ENCODE results near the gene CRKL.

Gene CRKL

GRCh38 chr22:20978419-20978818 is 61.2 kb downstream of the CRKL start:
- WGBS (ENCODE audit: insufficient coverage) = 100% methylated on average over 2 of the region's 2 CpGs
- no peak for DNase-seq
- Histone ChIP-seq H3K9me3 (ENCODE audit: control extremely low read depth in 1 of 5, control insufficient read depth in 4 of 5, insufficient read depth in 2 of 5, low read depth in 1 of 5, low read length in 4 of 5) (peaks cover 0 to 10% (median 0%) of the 10 kb centered on the region in 5 experiments), H3K27me3 (replicated peaks in 2 of 5; ENCODE audit: control insufficient read depth in 4 of 5, insufficient read depth in 5 of 5, low read length in 4 of 5) (no peaks in the 10 kb centered on the region), H3K4me3 (ENCODE audit: control insufficient read depth in 1 of 7, extremely low read depth in 1 of 7, insufficient read depth in 4 of 7, low read depth in 2 of 7, low read length in 6 of 7) (no peak overlapping the region), H3K36me3 (ENCODE audit: control insufficient read depth in 4 of 4, insufficient read depth in 4 of 4, low read length in 3 of 4) (no peaks in the 10 kb centered on the region), H3K4me1 (ENCODE audit: control extremely low read depth in 1 of 4, control insufficient read depth in 4 of 4, insufficient read depth in 4 of 4, low read length in 3 of 4) (peaks cover 9 to 38% (median 30%) of the 10 kb centered on the region in 4 experiments), H3K27ac (ENCODE audit: insufficient read depth in 1 of 2, low read depth in 1 of 2, low read length in 2 of 2, poor library complexity in 1 of 2, severe bottlenecking in 2 of 2) (no peak overlapping the region)
- CTCF ChIA-PET = no interaction called here
- POLR2A ChIA-PET = no interaction called here

GRCh38 chr22:20979243-20979809 is 62.1 kb downstream of the CRKL start:
- POLR2A ChIA-PET = interaction anchor here (0.6 kb wide), 1 partner anchor 328 kb away, joined by 3 read pairs; no protein-coding TSS in a partner anchor
- Histone ChIP-seq H3K9me3 (ENCODE audit: control extremely low read depth in 1 of 5, control insufficient read depth in 4 of 5, insufficient read depth in 2 of 5, low read depth in 1 of 5, low read length in 4 of 5) (peaks cover 0 to 10% (median 0%) of the 10 kb centered on the region in 5 experiments), H3K27ac (ENCODE audit: insufficient read depth in 1 of 2, low read depth in 1 of 2, low read length in 2 of 2, poor library complexity in 1 of 2, severe bottlenecking in 2 of 2) (no peak overlapping the region), H3K4me3 (ENCODE audit: control insufficient read depth in 1 of 7, extremely low read depth in 1 of 7, insufficient read depth in 4 of 7, low read depth in 2 of 7, low read length in 6 of 7) (peak overlapping the region in 3 of 7 experiments; percentile 32 to 54 (median 42)), H3K4me1 (ENCODE audit: control extremely low read depth in 1 of 4, control insufficient read depth in 4 of 4, insufficient read depth in 4 of 4, low read length in 3 of 4) (peaks cover 9 to 38% (median 30%) of the 10 kb centered on the region in 4 experiments), H3K36me3 (ENCODE audit: control insufficient read depth in 4 of 4, insufficient read depth in 4 of 4, low read length in 3 of 4) (peaks cover 0 to 5% (median 3%) of the 10 kb centered on the region in 4 experiments), H3K27me3 (replicated peaks in 2 of 5; ENCODE audit: control insufficient read depth in 4 of 5, insufficient read depth in 5 of 5, low read length in 4 of 5) (no peaks in the 10 kb centered on the region)
- CTCF ChIA-PET = interaction anchor here (2.4 to 4.1 kb wide), 2 partner anchors 11 to 22 kb away, joined by 6 to 12 read pairs; no protein-coding TSS in a partner anchor
- WGBS (ENCODE audit: insufficient coverage) = 17% methylated on average over 15 of the region's 39 CpGs
- DNase-seq = peak; percentile 91 to 98 (median 97)

GRCh38 chr22:20979940-20980453 is 62.8 kb downstream of the CRKL start:
- 55% methylated on average over 11 of the region's 13 CpGs for WGBS (ENCODE audit: insufficient coverage)
- ChIA-PET POLR2A (no interaction called here), CTCF (interaction anchor here (1.1 to 4.1 kb wide), 4 partner anchors 8 to 23 kb away, joined by 3 to 12 read pairs (median 7); partner anchors contain the start of gene THAP7)
- DNase-seq = no peak
- peaks cover 0 to 6% (median 4%) of the 10 kb centered on the region in 4 experiments for H3K36me3 ChIP-seq (ENCODE audit: control insufficient read depth in 4 of 4, insufficient read depth in 4 of 4, low read length in 3 of 4)
- H3K9me3 ChIP-seq (ENCODE audit: control extremely low read depth in 1 of 5, control insufficient read depth in 4 of 5, insufficient read depth in 2 of 5, low read depth in 1 of 5, low read length in 4 of 5) = peaks cover 0 to 10% (median 0%) of the 10 kb centered on the region in 5 experiments
- H3K27ac ChIP-seq (ENCODE audit: insufficient read depth in 1 of 2, low read depth in 1 of 2, low read length in 2 of 2, poor library complexity in 1 of 2, severe bottlenecking in 2 of 2) = no peak overlapping the region
- peaks cover 9 to 38% (median 30%) of the 10 kb centered on the region in 4 experiments for H3K4me1 ChIP-seq (ENCODE audit: control extremely low read depth in 1 of 4, control insufficient read depth in 4 of 4, insufficient read depth in 4 of 4, low read length in 3 of 4)
- no peaks in the 10 kb centered on the region for H3K27me3 ChIP-seq (replicated peaks in 2 of 5; ENCODE audit: control insufficient read depth in 4 of 5, insufficient read depth in 5 of 5, low read length in 4 of 5)
- peak overlapping the region in 3 of 7 experiments; percentile 36 to 54 (median 42) for H3K4me3 ChIP-seq (ENCODE audit: control insufficient read depth in 1 of 7, extremely low read depth in 1 of 7, insufficient read depth in 4 of 7, low read depth in 2 of 7, low read length in 6 of 7)

GRCh38 chr22:20980523-20980922 is 63.3 kb downstream of the CRKL start:
- WGBS (ENCODE audit: insufficient coverage) = 98% methylated on average over 4 of the region's 4 CpGs
- H3K27me3 ChIP-seq (replicated peaks in 2 of 5; ENCODE audit: control insufficient read depth in 4 of 5, insufficient read depth in 5 of 5, low read length in 4 of 5) = no peaks in the 10 kb centered on the region
- H3K27ac ChIP-seq (ENCODE audit: insufficient read depth in 1 of 2, low read depth in 1 of 2, low read length in 2 of 2, poor library complexity in 1 of 2, severe bottlenecking in 2 of 2) = no peak overlapping the region
- CTCF ChIA-PET = interaction anchor here (1.1 to 4.1 kb wide), 4 partner anchors 8 to 23 kb away, joined by 3 to 12 read pairs (median 7); partner anchors contain the start of gene THAP7
- peaks cover 0 to 10% (median 0%) of the 10 kb centered on the region in 5 experiments for H3K9me3 ChIP-seq (ENCODE audit: control extremely low read depth in 1 of 5, control insufficient read depth in 4 of 5, insufficient read depth in 2 of 5, low read depth in 1 of 5, low read length in 4 of 5)
- H3K4me3 ChIP-seq (ENCODE audit: control insufficient read depth in 1 of 7, extremely low read depth in 1 of 7, insufficient read depth in 4 of 7, low read depth in 2 of 7, low read length in 6 of 7) = no peak overlapping the region
- H3K4me1 ChIP-seq (ENCODE audit: control extremely low read depth in 1 of 4, control insufficient read depth in 4 of 4, insufficient read depth in 4 of 4, low read length in 3 of 4) = peaks cover 9 to 38% (median 30%) of the 10 kb centered on the region in 4 experiments
- DNase-seq = no peak
- POLR2A ChIA-PET = no interaction called here
- H3K36me3 ChIP-seq (ENCODE audit: control insufficient read depth in 4 of 4, insufficient read depth in 4 of 4, low read length in 3 of 4) = peaks cover 0 to 9% (median 8%) of the 10 kb centered on the region in 4 experiments

DNA sequence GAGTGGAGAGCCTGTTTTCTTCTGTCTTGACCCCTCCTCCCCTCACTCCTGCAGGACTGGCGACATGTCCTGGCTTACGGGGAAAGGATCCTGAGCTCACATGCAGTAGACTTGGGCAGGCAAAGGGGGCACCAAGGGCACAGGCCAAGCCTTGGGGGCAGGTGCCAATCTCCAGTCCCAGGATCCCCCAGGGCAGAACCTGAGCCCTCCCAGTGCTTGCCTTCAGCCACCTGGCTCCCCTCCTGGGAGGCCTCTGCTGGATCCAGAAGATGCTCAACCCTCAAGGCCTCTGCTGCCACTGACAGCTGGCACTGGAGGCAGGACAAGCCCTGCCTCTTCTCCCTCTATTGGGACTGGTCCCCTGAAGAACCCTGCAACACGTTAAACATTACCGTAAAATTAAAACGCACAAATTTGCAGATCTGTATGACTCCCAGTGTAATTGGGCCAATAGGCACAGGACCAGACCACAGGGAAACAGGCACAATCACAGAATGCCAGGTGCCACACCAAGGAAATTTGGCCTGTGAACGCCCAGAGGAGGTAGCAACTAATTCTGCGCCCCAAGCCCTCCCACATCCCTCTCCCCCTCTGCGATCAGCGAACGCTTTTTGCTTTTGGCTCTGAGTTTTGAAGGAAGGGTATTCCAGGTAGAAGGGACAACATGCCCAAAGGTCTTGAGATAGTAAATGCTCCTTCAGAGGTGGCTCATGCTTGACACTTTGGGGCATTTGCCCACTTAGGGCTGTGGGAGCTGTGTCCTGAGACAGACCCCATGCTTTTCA is 63.9 kb downstream of the CRKL start:
- POLR2A ChIA-PET = no interaction called here
- CTCF ChIA-PET = interaction anchor here (0.8 to 4.1 kb wide), 9 partner anchors 9 to 136 kb away, joined by 3 to 12 read pairs (median 3); partner anchors contain the start of gene THAP7
- H3K27ac ChIP-seq (ENCODE audit: insufficient read depth in 1 of 2, low read depth in 1 of 2, low read length in 2 of 2, poor library complexity in 1 of 2, severe bottlenecking in 2 of 2) = peak overlapping the region; percentile 64 to 94

DNA sequence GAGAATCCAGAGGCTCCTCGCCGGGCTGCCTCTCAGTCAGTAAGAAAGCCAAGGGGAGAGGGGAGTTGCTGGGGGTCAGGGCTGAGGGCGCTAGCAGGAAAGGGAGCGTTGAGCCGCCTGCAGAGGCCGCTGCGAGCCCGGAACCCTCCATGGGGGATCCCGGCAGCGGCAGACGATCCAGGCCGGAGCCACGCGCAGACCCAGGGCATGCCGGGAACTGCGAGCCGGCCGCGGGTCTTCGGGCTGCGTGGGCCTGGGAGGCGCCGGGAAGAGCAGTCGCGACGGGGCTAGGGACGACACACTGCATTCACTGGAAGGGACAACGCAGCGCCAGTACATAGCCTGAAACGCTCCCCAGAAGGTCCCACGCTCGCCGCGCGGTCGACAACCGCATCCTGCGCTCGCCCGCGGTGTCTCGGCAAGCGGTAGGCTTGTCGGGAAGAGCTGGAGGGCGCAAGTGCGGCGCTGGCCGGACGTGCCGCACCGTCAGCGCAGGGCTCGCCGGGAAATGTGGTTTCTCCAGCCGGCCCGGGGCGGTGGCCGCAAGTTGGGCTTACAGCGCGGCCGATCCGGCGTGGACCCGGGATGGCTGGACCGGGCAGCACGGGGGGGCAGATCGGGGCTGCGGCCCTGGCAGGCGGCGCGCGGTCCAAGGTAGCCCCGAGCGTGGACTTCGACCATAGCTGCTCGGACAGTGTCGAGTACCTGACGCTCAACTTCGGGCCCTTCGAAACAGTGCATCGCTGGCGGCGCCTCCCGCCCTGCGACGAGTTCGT is 64.8 kb downstream of the CRKL start, which contains the start of gene LZTR1:
Gene LZTR1, plus strand, starts transcription at position 511 of the 776 bp plus-strand sequence. Its CDS starts 75 bp downstream, at position 586.
- no peaks in the 10 kb centered on the region for H3K27me3 ChIP-seq (replicated peaks in 2 of 5; ENCODE audit: control insufficient read depth in 4 of 5, insufficient read depth in 5 of 5, low read length in 4 of 5)
- peak within 1 kb of the TSS; percentile 65 to 89 (median 87) for H3K4me3 ChIP-seq (ENCODE audit: control insufficient read depth in 1 of 7, extremely low read depth in 1 of 7, insufficient read depth in 4 of 7, low read depth in 2 of 7, low read length in 6 of 7)
- ChIA-PET CTCF (interaction anchor here (0.6 to 4.1 kb wide), 13 partner anchors 9 to 136 kb away, joined by 3 to 12 read pairs (median 3); partner anchors contain the start of gene P2RX6), POLR2A (interaction anchor here (0.7 to 0.8 kb wide), 2 partner anchors 17 to 21 kb away, joined by 3 read pairs; no protein-coding TSS in a partner anchor)
- H3K27ac ChIP-seq (ENCODE audit: insufficient read depth in 1 of 2, low read depth in 1 of 2, low read length in 2 of 2, poor library complexity in 1 of 2, severe bottlenecking in 2 of 2) = peak within 1 kb of the TSS; percentile 64 to 94
- peaks cover 0 to 18% (median 16%) of the 10 kb centered on the region in 4 experiments for H3K36me3 ChIP-seq (ENCODE audit: control insufficient read depth in 4 of 4, insufficient read depth in 4 of 4, low read length in 3 of 4)
- H3K9me3 ChIP-seq (ENCODE audit: control extremely low read depth in 1 of 5, control insufficient read depth in 4 of 5, insufficient read depth in 2 of 5, low read depth in 1 of 5, low read length in 4 of 5) = peaks cover 0 to 10% (median 0%) of the 10 kb centered on the region in 5 experiments
- peaks cover 9 to 38% (median 30%) of the 10 kb centered on the region in 4 experiments for H3K4me1 ChIP-seq (ENCODE audit: control extremely low read depth in 1 of 4, control insufficient read depth in 4 of 4, insufficient read depth in 4 of 4, low read length in 3 of 4)
- WGBS (ENCODE audit: insufficient coverage) = under 1% methylated on average over 86 of the region's 87 CpGs
- DNase-seq = peak; percentile 69 to 83 (median 72)

More for the DNA sequence above, 63.9 kb downstream of the CRKL start:
- WGBS (ENCODE audit: insufficient coverage) = 73% methylated on average over 7 of the region's 10 CpGs
- Histone ChIP-seq H3K36me3 (ENCODE audit: control insufficient read depth in 4 of 4, insufficient read depth in 4 of 4, low read length in 3 of 4) (peaks cover 0 to 14% (median 12%) of the 10 kb centered on the region in 4 experiments), H3K4me1 (ENCODE audit: control extremely low read depth in 1 of 4, control insufficient read depth in 4 of 4, insufficient read depth in 4 of 4, low read length in 3 of 4) (peaks cover 9 to 38% (median 30%) of the 10 kb centered on the region in 4 experiments), H3K4me3 (ENCODE audit: control insufficient read depth in 1 of 7, extremely low read depth in 1 of 7, insufficient read depth in 4 of 7, low read depth in 2 of 7, low read length in 6 of 7) (peak overlapping the region in 6 of 7 experiments; percentile 71 to 89 (median 87)), H3K27me3 (replicated peaks in 2 of 5; ENCODE audit: control insufficient read depth in 4 of 5, insufficient read depth in 5 of 5, low read length in 4 of 5) (no peaks in the 10 kb centered on the region), H3K9me3 (ENCODE audit: control extremely low read depth in 1 of 5, control insufficient read depth in 4 of 5, insufficient read depth in 2 of 5, low read depth in 1 of 5, low read length in 4 of 5) (peaks cover 0 to 10% (median 0%) of the 10 kb centered on the region in 5 experiments)
- no peak for DNase-seq

Measured in common myeloid progenitor, CD34-positive (primary cell).